Endothelial cell (in vitro differentiated cells): Measurements from ENCODE around the gene OLFM1. TPM values are rescaled to one million over a fixed set of nuclear protein-coding genes. Genes with fewer than 3 reads are reported as not detected.

Experiments
- DNase-seq: peaks from one replicate; pipeline ENCODE4 v3.0.0; 2021; ENCODE audit warnings: low spot score
- H3K27ac Mint-ChIP-seq: one replicate; pipeline ENCODE4 v1.8.0; 2021; ENCODE audit warnings: mixed read lengths, inconsistent platforms; ENCODE audit not compliant: unreplicated experiment
- H3K27me3 Mint-ChIP-seq: one replicate; pipeline ENCODE4 v1.8.0; 2021; ENCODE audit warnings: mild to moderate bottlenecking, moderate library complexity, mixed read lengths, inconsistent platforms; ENCODE audit not compliant: unreplicated experiment
- H3K36me3 Mint-ChIP-seq: one replicate; pipeline ENCODE4 v1.8.0; 2021; ENCODE audit warnings: mild to moderate bottlenecking, low read depth, mixed read lengths, inconsistent platforms; ENCODE audit not compliant: unreplicated experiment
- H3K4me1 Mint-ChIP-seq: one replicate; pipeline ENCODE4 v1.8.0; 2021; ENCODE audit warnings: mild to moderate bottlenecking, mixed read lengths, inconsistent platforms; ENCODE audit not compliant: unreplicated experiment
- H3K4me3 Mint-ChIP-seq: one replicate; pipeline ENCODE4 v1.8.0; 2021; ENCODE audit warnings: mild to moderate bottlenecking, mixed read lengths, inconsistent platforms; ENCODE audit not compliant: unreplicated experiment
- H3K9me3 Mint-ChIP-seq: one replicate; pipeline ENCODE4 v1.8.0; 2021; ENCODE audit warnings: mixed read lengths, inconsistent platforms; ENCODE audit not compliant: unreplicated experiment
- total RNA-seq: library from RNA; stranded (reverse); fragmentation: NEBNext Ultra II Directional; extraction: Animal tissue kit (Norgen Biotek cat#: 25700); gene quantifications from one replicate; pipeline ENCODE4 v1.2.1, GENCODE V29; 2021; ENCODE audit not compliant: unreplicated experiment
- TF ChIP-seq, protein P1 (sequence below): fragments of 200-600 bp; sonication (generic); IDR thresholded peaks from one replicate; pipeline ENCODE4 v1.5.0; 2021; ENCODE audit warnings: antibody characterized with exemption; ENCODE audit not compliant: unreplicated experiment

OLFM1 gene
- total RNA-seq, 1 donor from 2014 or later, result 0.74 TPM

- H3K4me1 Mint-ChIP-seq, result peaks cover 2% of the 10 kb centered on the region
- no peaks in the 10 kb centered on the region for H3K9me3 Mint-ChIP-seq
- peak; percentile 80 for DNase-seq
- H3K27me3 Mint-ChIP-seq, result peaks cover 9% of the 10 kb centered on the region
- H3K4me3 Mint-ChIP-seq, result no peak overlapping the region
- no peak overlapping the region for H3K27ac Mint-ChIP-seq
- H3K36me3 Mint-ChIP-seq, result no peaks in the 10 kb centered on the region
- TF ChIP-seq, protein P1, sequence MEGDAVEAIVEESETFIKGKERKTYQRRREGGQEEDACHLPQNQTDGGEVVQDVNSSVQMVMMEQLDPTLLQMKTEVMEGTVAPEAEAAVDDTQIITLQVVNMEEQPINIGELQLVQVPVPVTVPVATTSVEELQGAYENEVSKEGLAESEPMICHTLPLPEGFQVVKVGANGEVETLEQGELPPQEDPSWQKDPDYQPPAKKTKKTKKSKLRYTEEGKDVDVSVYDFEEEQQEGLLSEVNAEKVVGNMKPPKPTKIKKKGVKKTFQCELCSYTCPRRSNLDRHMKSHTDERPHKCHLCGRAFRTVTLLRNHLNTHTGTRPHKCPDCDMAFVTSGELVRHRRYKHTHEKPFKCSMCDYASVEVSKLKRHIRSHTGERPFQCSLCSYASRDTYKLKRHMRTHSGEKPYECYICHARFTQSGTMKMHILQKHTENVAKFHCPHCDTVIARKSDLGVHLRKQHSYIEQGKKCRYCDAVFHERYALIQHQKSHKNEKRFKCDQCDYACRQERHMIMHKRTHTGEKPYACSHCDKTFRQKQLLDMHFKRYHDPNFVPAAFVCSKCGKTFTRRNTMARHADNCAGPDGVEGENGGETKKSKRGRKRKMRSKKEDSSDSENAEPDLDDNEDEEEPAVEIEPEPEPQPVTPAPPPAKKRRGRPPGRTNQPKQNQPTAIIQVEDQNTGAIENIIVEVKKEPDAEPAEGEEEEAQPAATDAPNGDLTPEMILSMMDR, result no peak
Measured at GRCh38 chr9:135077497-135078200, 9.8 kb upstream of the OLFM1 start.

DNA sequence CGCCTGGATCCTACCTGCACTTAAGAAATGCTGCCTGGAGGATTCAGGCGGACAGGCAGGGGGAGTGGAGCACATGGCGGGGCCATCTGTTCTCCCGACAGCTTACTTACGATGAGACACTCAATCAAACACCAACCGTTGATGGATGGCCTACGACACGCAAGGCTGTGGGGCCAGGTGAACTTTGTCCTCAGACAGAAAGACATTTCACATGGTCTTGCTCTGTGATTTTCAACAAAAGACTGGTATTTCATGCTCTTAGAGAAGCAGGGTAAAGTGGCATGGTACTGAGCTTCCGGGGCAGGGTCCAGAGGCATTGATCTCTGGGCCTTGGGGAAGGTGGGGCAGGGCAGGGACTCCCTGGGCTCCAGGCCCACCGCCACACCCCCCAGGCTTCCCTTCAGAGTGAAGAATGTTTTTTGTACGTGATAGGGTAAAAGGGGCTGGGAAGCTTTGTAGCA lies 9.1 kb upstream of the OLFM1 start:
- peaks cover 2% of the 10 kb centered on the region for H3K4me1 Mint-ChIP-seq
- H3K27ac Mint-ChIP-seq, result no peak overlapping the region

DNA sequence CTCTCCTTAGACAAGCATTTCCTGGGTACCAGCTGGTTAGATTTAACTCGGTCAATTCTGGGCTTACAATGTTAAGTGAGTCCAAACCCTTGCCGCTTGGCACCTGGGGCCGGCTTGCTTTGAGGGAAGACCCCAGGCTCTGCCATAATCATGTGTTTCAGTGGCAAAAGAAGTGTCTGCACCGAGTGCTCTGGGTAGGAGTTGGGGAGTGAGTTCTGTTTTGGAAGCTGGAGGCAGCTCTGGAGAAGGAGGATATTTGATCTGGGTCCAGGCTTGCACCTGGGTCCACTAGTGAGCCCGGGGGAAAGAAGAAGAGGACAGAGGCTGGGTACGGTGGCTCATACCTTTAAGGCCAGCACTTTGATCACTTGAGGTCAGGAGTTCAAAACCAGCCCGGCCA lies 8.4 kb upstream of the OLFM1 start:
- Mint-ChIP-seq H3K9me3 (no peaks in the 10 kb centered on the region), H3K4me1 (peaks cover 2% of the 10 kb centered on the region), H3K27ac (no peak overlapping the region), H3K4me3 (no peak overlapping the region), H3K27me3 (peaks cover 11% of the 10 kb centered on the region), H3K36me3 (no peaks in the 10 kb centered on the region)
- no peak for DNase-seq
- TF ChIP-seq, protein P1, result no peak

More for the DNA sequence above, 9.1 kb upstream of the OLFM1 start:
- Mint-ChIP-seq H3K36me3 (no peaks in the 10 kb centered on the region), H3K9me3 (no peaks in the 10 kb centered on the region), H3K27me3 (peaks cover 11% of the 10 kb centered on the region), H3K4me3 (no peak overlapping the region)
- TF ChIP-seq, protein P1, result no peak
- DNase-seq, result no peak

DNA sequence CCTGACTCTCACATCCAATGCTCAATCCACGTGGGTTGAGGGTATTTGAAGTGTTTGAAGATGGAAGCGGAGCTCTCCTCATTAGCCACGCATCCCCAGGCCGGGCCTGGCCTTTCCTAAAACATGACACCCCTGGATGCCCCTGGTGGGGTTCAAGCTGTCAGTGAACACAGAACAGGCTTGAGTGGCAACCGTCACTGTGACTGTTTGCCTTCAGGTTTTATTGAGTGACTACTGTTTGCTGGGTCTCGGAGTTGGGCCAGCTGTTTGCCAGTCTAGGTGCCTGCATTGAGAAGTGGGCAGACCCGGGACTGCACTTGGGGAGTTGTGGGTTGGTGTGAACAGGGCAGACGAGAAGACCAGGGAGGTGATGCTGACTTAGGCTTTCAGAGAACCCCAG lies 7.8 kb upstream of the OLFM1 start:
- Mint-ChIP-seq H3K27me3 (peaks cover 13% of the 10 kb centered on the region), H3K4me1 (peaks cover 2% of the 10 kb centered on the region), H3K36me3 (no peaks in the 10 kb centered on the region), H3K4me3 (no peak overlapping the region), H3K27ac (no peak overlapping the region), H3K9me3 (no peaks in the 10 kb centered on the region)
- TF ChIP-seq, protein P1, result no peak
- DNase-seq, result no peak
